HG03439 (cell line): ENCODE measurements around the gene TRAF1.

Experiments used
- ATAC-seq: cut with Tn5 transposase; IDR thresholded peaks from one replicate; pipeline ENCODE4 v1.9.1; 2021; ENCODE audit warnings: mild to moderate bottlenecking, moderate library complexity; ENCODE audit not compliant: unreplicated experiment

Gene TRAF1

GRCh38 chr9:120924698-120925534, 1.7 kb downstream of the TRAF1 start:
- no peak for ATAC-seq

- no peak for ATAC-seq
Observed at GRCh38 chr9:120923620-120924328, 2.8 kb downstream of the TRAF1 start.

GRCh38 chr9:120922404-120923195, 4.0 kb downstream of the TRAF1 start:
- no peak for ATAC-seq

GRCh38 chr9:120921661-120922181, 4.9 kb downstream of the TRAF1 start:
- no peak for ATAC-seq

- ATAC-seq: no peak
Observed at GRCh38 chr9:120920806-120921178, 5.8 kb downstream of the TRAF1 start.

- no peak for ATAC-seq
Observed at GRCh38 chr9:120919843-120920805, 6.5 kb downstream of the TRAF1 start.

- ATAC-seq: no peak
Observed at GRCh38 chr9:120918931-120919842, 7.4 kb downstream of the TRAF1 start.

- ATAC-seq: no peak
Observed at GRCh38 chr9:120917929-120918762, 8.4 kb downstream of the TRAF1 start.

- ATAC-seq: no peak
Observed at GRCh38 chr9:120916991-120917880, 9.4 kb downstream of the TRAF1 start.

GRCh38 chr9:120916588-120916987, 10.0 kb downstream of the TRAF1 start:
- no peak for ATAC-seq

- no peak for ATAC-seq
Observed at GRCh38 chr9:120915854-120916470, 10.6 kb downstream of the TRAF1 start.

GRCh38 chr9:120914953-120915352, 11.6 kb downstream of the TRAF1 start:
- ATAC-seq: no peak

GRCh38 chr9:120914396-120914795, 12.2 kb downstream of the TRAF1 start:
- ATAC-seq: no peak

- ATAC-seq: no peak
Observed at GRCh38 chr9:120913647-120914264, 12.8 kb downstream of the TRAF1 start.

GRCh38 chr9:120912958-120913646, 13.5 kb downstream of the TRAF1 start:
- ATAC-seq: no peak
